ENCODE results near the gene EME1. TPM values are rescaled to one million over a fixed set of nuclear protein-coding genes. Genes with fewer than 3 reads are reported as not detected.
A peak's percentile ranks its signal among the peaks of the same experiment; 100 is the strongest.
"Not testable (repeated sequence)": the region's sequence is repeated elsewhere in the genome, so short reads cannot be mapped to it uniquely, and the experiment has no call there.

EME1 gene
- polyA plus RNA-seq, 1 of the 3 experiments (the other 2 are of a cell fraction) = 16.9 TPM

GRCh38 chr17:50397919-50398285, 24.9 kb downstream of the EME1 start:
- no peaks in the 10 kb centered on the region for H3F3A ChIP-seq (replicated peaks; ENCODE audit: insufficient read depth)
- H3K27me3 ChIP-seq (ENCODE audit: insufficient read depth) = peaks cover 5% of the 10 kb centered on the region; the same call in 1 of the 2 replicates
- H3K9me3 ChIP-seq = no peaks in the 10 kb centered on the region
- 0 out of 2 replicates have a peak overlapping the region, but pooled peaks have one; percentile 99 for H3K9ac ChIP-seq
- ChIA-PET CTCF (interaction anchor here (0.6 to 4.6 kb wide), 48 partner anchors 10 to 636 kb away, joined by 3 to 80 read pairs (median 6); partner anchors contain the start of genes ACSF2, COL1A1, EME1 and MRPL27), POLR2A (interaction anchor here (0.8 to 2.6 kb wide), 9 partner anchors 9 to 81 kb away, joined by 3 to 12 read pairs (median 4); partner anchors contain the start of gene ACSF2)
- H3K4me3 ChIP-seq (ENCODE audit: low read depth in 2 of 2, low read length in 1 of 2) = peak overlapping the region in 1 of 2 experiments; percentile 99; a peak in 2 of 4 replicates
- peaks cover 10 to 23% of the 10 kb centered on the region in 2 experiments for H3K4me1 ChIP-seq (ENCODE audit: control insufficient read depth in 1 of 2, insufficient read depth in 2 of 2, low read depth in 1 of 2, low read length in 1 of 2)
- no peak for DNase-seq
- H3K27ac ChIP-seq (ENCODE audit: low read depth in 2 of 2, low read length in 1 of 2) = peak overlapping the region in 1 of 2 experiments; percentile 47; a peak in 1 of 4 replicates
- 44% methylated on average over 9 of the region's 9 CpGs for WGBS (ENCODE audit: low lambda C conversion rate)
- no peak for TF ChIP-seq EP300 (IDR thresholded peaks at IDR 0.05; ENCODE audit: borderline replicate concordance in 1 of 2, low read depth in 1 of 2, low read length in 1 of 2)
- no peak for TF ChIP-seq TAF1 (IDR thresholded peaks at IDR 0.05; ENCODE audit: borderline replicate concordance, low read depth, low read length)
- TF ChIP-seq GATA2 (CRISPR knock-in tag; IDR thresholded peaks at IDR 0.05) = no peak
- TF ChIP-seq USF2 (IDR thresholded peaks at IDR 0.05; ENCODE audit: borderline replicate concordance, low read depth, low read length) = no peak
- TF ChIP-seq ZBTB33 (IDR thresholded peaks at IDR 0.05; ENCODE audit: borderline replicate concordance, low read depth) = no peak
- TF ChIP-seq USF1 (IDR thresholded peaks at IDR 0.05; ENCODE audit: borderline replicate concordance, low read depth) = no peak
- no peak for TF ChIP-seq IRF3 (IDR thresholded peaks at IDR 0.05; ENCODE audit: low read depth, low read length)
- no peak for TF ChIP-seq FOXM1 (IDR thresholded peaks at IDR 0.05; ENCODE audit: low read depth)
- peaks cover 34% of the 10 kb centered on the region for H4K20me1 ChIP-seq (ENCODE audit: insufficient read depth)
- H3K9me2 ChIP-seq = no peaks in the 10 kb centered on the region
- peak overlapping the region; percentile 97; the same call in 1 of the 2 replicates for H3K4me2 ChIP-seq
- peaks cover 44% of the 10 kb centered on the region for H3K79me2 ChIP-seq (ENCODE audit: insufficient read depth)
- H3K36me3 ChIP-seq (replicated peaks in 1 of 2; ENCODE audit: control insufficient read depth in 1 of 2, insufficient read depth in 2 of 2, low read length in 1 of 2) = peaks cover 23 to 30% of the 10 kb centered on the region in 2 experiments
- H2AFZ ChIP-seq (ENCODE audit: low read depth) = peak overlapping the region; percentile 60; the same call in 1 of the 2 replicates

- H3K27ac ChIP-seq (ENCODE audit: low read depth in 2 of 2, low read length in 1 of 2); H3F3A ChIP-seq (replicated peaks; ENCODE audit: insufficient read depth); H3K9me3 ChIP-seq; H3K4me2 ChIP-seq; H3K9ac ChIP-seq; H2AFZ ChIP-seq (ENCODE audit: low read depth); H3K9me2 ChIP-seq; DNase-seq; H3K4me3 ChIP-seq (ENCODE audit: low read depth in 2 of 2, low read length in 1 of 2): not testable (repeated sequence)
- H3K36me3 ChIP-seq (replicated peaks in 1 of 2; ENCODE audit: control insufficient read depth in 1 of 2, insufficient read depth in 2 of 2, low read length in 1 of 2) = peaks cover 16 to 22% of the 10 kb centered on the region in 2 experiments
- CTCF ChIA-PET = interaction anchor here (1.0 to 4.6 kb wide), 18 partner anchors 11 to 198 kb away, joined by 3 to 80 read pairs (median 20); partner anchors contain the start of genes ACSF2, COL1A1, EME1 and MRPL27
- peaks cover 10% of the 10 kb centered on the region; the same call in 1 of the 2 replicates for H3K27me3 ChIP-seq (ENCODE audit: insufficient read depth)
- H3K4me1 ChIP-seq (ENCODE audit: control insufficient read depth in 1 of 2, insufficient read depth in 2 of 2, low read depth in 1 of 2, low read length in 1 of 2) = peaks cover 10 to 23% of the 10 kb centered on the region in 2 experiments
- peaks cover 37% of the 10 kb centered on the region for H3K79me2 ChIP-seq (ENCODE audit: insufficient read depth)
- 89% methylated on average over 3 of the region's 3 CpGs for WGBS (ENCODE audit: low lambda C conversion rate)
- peaks cover 26% of the 10 kb centered on the region for H4K20me1 ChIP-seq (ENCODE audit: insufficient read depth)
- POLR2A ChIA-PET = interaction anchor here (1.9 to 2.4 kb wide), 2 partner anchors 10 to 18 kb away, joined by 7 to 12 read pairs; no protein-coding TSS in a partner anchor
These were observed 25.6 kb downstream of the EME1 start for GRCh38 chr17:50398672-50399071.

- peaks cover 10 to 23% of the 10 kb centered on the region in 2 experiments for H3K4me1 ChIP-seq (ENCODE audit: control insufficient read depth in 1 of 2, insufficient read depth in 2 of 2, low read depth in 1 of 2, low read length in 1 of 2)
- H3K4me2 ChIP-seq; DNase-seq; H3K27ac ChIP-seq (ENCODE audit: low read depth in 2 of 2, low read length in 1 of 2); H2AFZ ChIP-seq (ENCODE audit: low read depth); H3K9me3 ChIP-seq; H3F3A ChIP-seq (replicated peaks; ENCODE audit: insufficient read depth); H3K9ac ChIP-seq; H3K9me2 ChIP-seq; H3K4me3 ChIP-seq (ENCODE audit: low read depth in 2 of 2, low read length in 1 of 2); POLR2A ChIA-PET: not testable (repeated sequence)
- H3K79me2 ChIP-seq (ENCODE audit: insufficient read depth) = peaks cover 28% of the 10 kb centered on the region
- H3K36me3 ChIP-seq (replicated peaks in 1 of 2; ENCODE audit: control insufficient read depth in 1 of 2, insufficient read depth in 2 of 2, low read length in 1 of 2) = peaks cover 6 to 13% of the 10 kb centered on the region in 2 experiments
- CTCF ChIA-PET = interaction anchor here (3.6 to 4.4 kb wide), 5 partner anchors 10 to 34 kb away, joined by 23 to 80 read pairs (median 33); partner anchors contain the start of genes EME1 and MRPL27
- peaks cover 17% of the 10 kb centered on the region for H4K20me1 ChIP-seq (ENCODE audit: insufficient read depth)
- peaks cover 19% of the 10 kb centered on the region; the same call in 1 of the 2 replicates for H3K27me3 ChIP-seq (ENCODE audit: insufficient read depth)
- WGBS (ENCODE audit: low lambda C conversion rate) = 84% methylated on average over 8 of the region's 8 CpGs
These were observed 26.6 kb downstream of the EME1 start for GRCh38 chr17:50399591-50399990.

GRCh38 chr17:50405351-50405750, 32.3 kb downstream of the EME1 start:
- H3K27ac ChIP-seq (ENCODE audit: low read depth in 2 of 2, low read length in 1 of 2); H2AFZ ChIP-seq (ENCODE audit: low read depth); POLR2A ChIA-PET; H3K9me3 ChIP-seq; H3K4me1 ChIP-seq (ENCODE audit: control insufficient read depth in 1 of 2, insufficient read depth in 2 of 2, low read depth in 1 of 2, low read length in 1 of 2); DNase-seq; H3K36me3 ChIP-seq (replicated peaks in 1 of 2; ENCODE audit: control insufficient read depth in 1 of 2, insufficient read depth in 2 of 2, low read length in 1 of 2); H4K20me1 ChIP-seq (ENCODE audit: insufficient read depth); H3K79me2 ChIP-seq (ENCODE audit: insufficient read depth); H3K9ac ChIP-seq; H3K4me2 ChIP-seq; H3K9me2 ChIP-seq; H3F3A ChIP-seq (replicated peaks; ENCODE audit: insufficient read depth); H3K4me3 ChIP-seq (ENCODE audit: low read depth in 2 of 2, low read length in 1 of 2): not testable (repeated sequence)
- CTCF ChIA-PET = interaction anchor here (3.3 to 9.4 kb wide), 2 partner anchors 7 to 74 kb away, joined by 12 to 80 read pairs; partner anchors contain the start of gene LRRC59
- peaks cover 51% of the 10 kb centered on the region for H3K27me3 ChIP-seq (ENCODE audit: insufficient read depth)
- WGBS (ENCODE audit: low lambda C conversion rate) = 47% methylated on average over 4 of the region's 4 CpGs
